GM23338 (cell line): Measurements from ENCODE around the gene PLXNB2. TPM values are rescaled to one million over a fixed set of nuclear protein-coding genes. Genes with fewer than 3 reads are reported as not detected.

Experiments used
- ATAC-seq: fragments of 200-7000 bp; cut with Tn5 transposase; 3 replicates; pipeline ENCODE4 v1.9.1; 2020
- DNase-seq: peaks from one replicate; pipeline ENCODE4 v3.0.0-alpha.2; 2015; ENCODE audit warnings: low spot score
- H2AFZ ChIP-seq: fragments of 200-600 bp; sonication (generic); 2 replicates; pipeline ENCODE4 v1.8.0; 2016; ENCODE audit warnings: antibody characterized with exemption, mild to moderate bottlenecking, moderate library complexity
- H3F3A ChIP-seq: fragments of 200-600 bp; sonication (generic); replicated peaks from 2 replicates; pipeline ENCODE4 v1.8.0; 2017; ENCODE audit warnings: antibody characterized with exemption, mixed run types, low read depth
- H3K27ac ChIP-seq: fragments of 200-600 bp; sonication (generic); 2 replicates; pipeline ENCODE4 v1.6.1; 2016; ENCODE audit warnings: low read depth
- H3K27me3 ChIP-seq: fragments of 200-600 bp; sonication (generic); 2 replicates; pipeline ENCODE4 v1.8.0; 2016; ENCODE audit warnings: mild to moderate bottlenecking, mixed run types, moderate library complexity; ENCODE audit not compliant: insufficient read depth
- H3K36me3 ChIP-seq: fragments of 200-600 bp; sonication (generic); 2 replicates; pipeline ENCODE4 v1.8.0; 2016; ENCODE audit warnings: mild to moderate bottlenecking; ENCODE audit not compliant: insufficient read depth
- H3K4me1 ChIP-seq: fragments of 200-600 bp; sonication (generic); 2 replicates; pipeline ENCODE4 v1.8.0; 2016; ENCODE audit warnings: mild to moderate bottlenecking, moderate library complexity; ENCODE audit not compliant: insufficient read depth
- H3K4me2 ChIP-seq: fragments of 200-600 bp; sonication (generic); 2 replicates; pipeline ENCODE4 v1.7.1; 2017; ENCODE audit warnings: mixed run types
- H3K4me3 ChIP-seq: fragments of 200-600 bp; sonication (generic); 2 replicates; pipeline ENCODE4 v1.6.1; 2016; ENCODE audit warnings: mixed run types
- H3K79me2 ChIP-seq: fragments of 200-600 bp; sonication (generic); replicated peaks from 2 replicates; pipeline ENCODE4 v1.8.0; 2017; ENCODE audit warnings: mild to moderate bottlenecking; ENCODE audit not compliant: insufficient read depth
- H3K9me2 ChIP-seq: fragments of 200-600 bp; sonication (generic); 2 replicates; pipeline ENCODE4 v1.8.0; 2017; ENCODE audit not compliant: insufficient read depth
- H4K20me1 ChIP-seq: fragments of 200-600 bp; sonication (generic); replicated peaks from 2 replicates; pipeline ENCODE4 v1.8.0; 2017; ENCODE audit warnings: mild to moderate bottlenecking; ENCODE audit not compliant: insufficient read depth
- H3K27ac Mint-ChIP-seq: 2 replicates; pipeline ENCODE4 v1.8.0; 2020; ENCODE audit warnings: inconsistent platforms, mild to moderate bottlenecking, moderate library complexity, mixed read lengths
- H3K27me3 Mint-ChIP-seq: 3 replicates; pipeline ENCODE4 v1.8.0; 2022; ENCODE audit warnings: low read depth, mild to moderate bottlenecking, moderate library complexity, mixed read lengths, inconsistent platforms; ENCODE audit not compliant: insufficient read depth, poor library complexity
- H3K36me3 Mint-ChIP-seq: 3 replicates; pipeline ENCODE4 v1.8.0; 2021; ENCODE audit warnings: low read depth, mild to moderate bottlenecking, inconsistent platforms, moderate library complexity, mixed read lengths
- H3K4me1 Mint-ChIP-seq: 3 replicates; pipeline ENCODE4 v1.8.0; 2020; ENCODE audit warnings: mild to moderate bottlenecking, inconsistent platforms, mixed read lengths
- H3K4me3 Mint-ChIP-seq: 3 replicates; pipeline ENCODE4 v1.8.0; 2021; ENCODE audit warnings: moderate library complexity, mild to moderate bottlenecking, inconsistent platforms, mixed read lengths
- H3K9me3 Mint-ChIP-seq: 3 replicates; pipeline ENCODE4 v1.8.0; 2020; ENCODE audit warnings: moderate library complexity, mild to moderate bottlenecking, inconsistent platforms, mixed read lengths
- CREB1 ChIP-seq: fragments of 250-450 bp; sonication (Bioruptor Pico); IDR thresholded peaks from 2 replicates; pipeline ENCODE4 v1.5.0; 2020; ENCODE audit warnings: low read depth, mild to moderate bottlenecking, moderate library complexity
- CTCF ChIP-seq, 2 experiments: fragments of 200-600 bp in 1 of 2; sonication (generic) in 1 of 2; conservative IDR thresholded peaks; 2 replicates each; pipeline versions ENCODE4 v1.5.1 to v1.6.1; 2016 to 2017; ENCODE audit warnings: antibody characterized with exemption in 2 of 2, low read depth in 2 of 2, mild to moderate bottlenecking in 2 of 2, moderate library complexity in 1 of 2
- EZH2 ChIP-seq: fragments of 200-600 bp; sonication (generic); IDR thresholded peaks from one replicate; pipeline ENCODE4 v1.8.0; 2017; ENCODE audit warnings: antibody characterized with exemption, mild to moderate bottlenecking, low read depth; ENCODE audit not compliant: unreplicated experiment
- EZH2phosphoT487 ChIP-seq: fragments of 200-600 bp; sonication (generic); IDR thresholded peaks from one replicate; pipeline ENCODE4 v1.8.1; 2018; ENCODE audit warnings: antibody characterized with exemption; ENCODE audit not compliant: unreplicated experiment
- JUNB ChIP-seq: IDR thresholded peaks from one replicate; pipeline ENCODE4 v1.6.1; 2016; ENCODE audit warnings: antibody characterized with exemption; ENCODE audit not compliant: unreplicated experiment
- POLR2AphosphoS5 ChIP-seq: IDR thresholded peaks from 2 replicates; pipeline ENCODE4 v1.6.1; 2016; ENCODE audit warnings: antibody characterized with exemption, low read depth
- ZNF114 ChIP-seq: fragments of 250-450 bp; sonication (Bioruptor Pico); IDR thresholded peaks from 2 replicates; pipeline ENCODE4 v1.5.0; 2020; ENCODE audit warnings: mild to moderate bottlenecking, moderate library complexity
- ZNF331 ChIP-seq: fragments of 250-450 bp; sonication (Bioruptor Pico); IDR thresholded peaks from 2 replicates; pipeline ENCODE4 v1.5.0; 2020; ENCODE audit warnings: low read depth, mild to moderate bottlenecking, moderate library complexity
- ZNF462 ChIP-seq: fragments of 250-450 bp; sonication (Bioruptor Pico); IDR thresholded peaks from 2 replicates; pipeline ENCODE4 v1.5.0; 2020; ENCODE audit warnings: mild to moderate bottlenecking, moderate library complexity
- polyA plus RNA-seq: library from polyadenylated mRNA; unstranded; fragments of >200 nt; fragmentation: Nextera tagmentation; extraction: Ambion mirVana; gene quantifications from 2 replicates; pipeline ENCODE4 v1.2.1, GENCODE V29; 2016
- total RNA-seq: library from RNA; depleted of rRNA; stranded (reverse); fragments of >200 nt; shearing (Covaris generic); gene quantifications from 2 replicates; pipeline ENCODE4 v1.2.3, GENCODE V29; 2014
- TF ChIP-seq, protein P1 (sequence below): IDR thresholded peaks from one replicate; pipeline ENCODE4 v1.6.1; 2018; ENCODE audit warnings: antibody characterized with exemption; ENCODE audit not compliant: unreplicated experiment

The PLXNB2 gene
- total and polyA plus RNA-seq, 2 experiments from 2014 or later = 29.1 to 66.3 TPM

GRCh38 chr22:50318698-50319411, 11.4 kb upstream of the PLXNB2 start:
- no peaks in the 10 kb centered on the region for H3K27me3 ChIP-seq
- H3F3A ChIP-seq = no peaks in the 10 kb centered on the region
- Mint-ChIP-seq H3K27me3 (peaks cover 7% of the 10 kb centered on the region), H3K27ac (no peak overlapping the region), H3K9me3 (no peaks in the 10 kb centered on the region), H3K4me3 (no peak overlapping the region), H3K36me3 (no peaks in the 10 kb centered on the region; the same call in 2 of the 3 replicates), H3K4me1 (peaks cover 6% of the 10 kb centered on the region)
- H3K4me1 ChIP-seq = no peaks in the 10 kb centered on the region
- H3K9me2 ChIP-seq = no peaks in the 10 kb centered on the region
- no peaks in the 10 kb centered on the region for H3K79me2 ChIP-seq
- DNase-seq = no peak
- no peak overlapping the region for H3K4me3 ChIP-seq
- no peak for ATAC-seq
- H3K27ac ChIP-seq = no peak overlapping the region
- H3K36me3 ChIP-seq = no peaks in the 10 kb centered on the region
- no peaks in the 10 kb centered on the region for H4K20me1 ChIP-seq
- H2AFZ ChIP-seq = no peak overlapping the region
- H3K4me2 ChIP-seq = no peak overlapping the region
- no peak for TF ChIP-seq CTCF (conservative IDR thresholded peaks at IDR 0.05; ENCODE audit: low read depth in 2 of 2)
- no peak for TF ChIP-seq ZNF331
- no peak for TF ChIP-seq CREB1 (CRISPR knock-in tag)
- TF ChIP-seq JUNB = no peak
- no peak for TF ChIP-seq ZNF114
- TF ChIP-seq EZH2 = no peak

- Histone ChIP-seq H2AFZ (no peak overlapping the region), H4K20me1 (no peaks in the 10 kb centered on the region), H3K4me1 (no peaks in the 10 kb centered on the region), H3K27me3 (no peaks in the 10 kb centered on the region), H3K36me3 (no peaks in the 10 kb centered on the region), H3K9me2 (no peaks in the 10 kb centered on the region), H3K27ac (no peak overlapping the region), H3K79me2 (no peaks in the 10 kb centered on the region), H3F3A (no peaks in the 10 kb centered on the region), H3K4me3 (no peak overlapping the region), H3K4me2 (no peak overlapping the region)
- Mint-ChIP-seq H3K4me1 (peaks cover 6% of the 10 kb centered on the region), H3K27me3 (peaks cover 7% of the 10 kb centered on the region), H3K4me3 (no peak overlapping the region), H3K9me3 (no peaks in the 10 kb centered on the region), H3K27ac (no peak overlapping the region), H3K36me3 (no peaks in the 10 kb centered on the region; the same call in 2 of the 3 replicates)
- DNase-seq = no peak
- peak; percentile 11 for ATAC-seq
- TF ChIP-seq, protein P1, sequence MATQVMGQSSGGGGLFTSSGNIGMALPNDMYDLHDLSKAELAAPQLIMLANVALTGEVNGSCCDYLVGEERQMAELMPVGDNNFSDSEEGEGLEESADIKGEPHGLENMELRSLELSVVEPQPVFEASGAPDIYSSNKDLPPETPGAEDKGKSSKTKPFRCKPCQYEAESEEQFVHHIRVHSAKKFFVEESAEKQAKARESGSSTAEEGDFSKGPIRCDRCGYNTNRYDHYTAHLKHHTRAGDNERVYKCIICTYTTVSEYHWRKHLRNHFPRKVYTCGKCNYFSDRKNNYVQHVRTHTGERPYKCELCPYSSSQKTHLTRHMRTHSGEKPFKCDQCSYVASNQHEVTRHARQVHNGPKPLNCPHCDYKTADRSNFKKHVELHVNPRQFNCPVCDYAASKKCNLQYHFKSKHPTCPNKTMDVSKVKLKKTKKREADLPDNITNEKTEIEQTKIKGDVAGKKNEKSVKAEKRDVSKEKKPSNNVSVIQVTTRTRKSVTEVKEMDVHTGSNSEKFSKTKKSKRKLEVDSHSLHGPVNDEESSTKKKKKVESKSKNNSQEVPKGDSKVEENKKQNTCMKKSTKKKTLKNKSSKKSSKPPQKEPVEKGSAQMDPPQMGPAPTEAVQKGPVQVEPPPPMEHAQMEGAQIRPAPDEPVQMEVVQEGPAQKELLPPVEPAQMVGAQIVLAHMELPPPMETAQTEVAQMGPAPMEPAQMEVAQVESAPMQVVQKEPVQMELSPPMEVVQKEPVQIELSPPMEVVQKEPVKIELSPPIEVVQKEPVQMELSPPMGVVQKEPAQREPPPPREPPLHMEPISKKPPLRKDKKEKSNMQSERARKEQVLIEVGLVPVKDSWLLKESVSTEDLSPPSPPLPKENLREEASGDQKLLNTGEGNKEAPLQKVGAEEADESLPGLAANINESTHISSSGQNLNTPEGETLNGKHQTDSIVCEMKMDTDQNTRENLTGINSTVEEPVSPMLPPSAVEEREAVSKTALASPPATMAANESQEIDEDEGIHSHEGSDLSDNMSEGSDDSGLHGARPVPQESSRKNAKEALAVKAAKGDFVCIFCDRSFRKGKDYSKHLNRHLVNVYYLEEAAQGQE = no peak
- no peak for TF ChIP-seq ZNF331
- no peak for TF ChIP-seq EZH2
- TF ChIP-seq POLR2AphosphoS5 = no peak
- TF ChIP-seq CREB1 (CRISPR knock-in tag) = no peak
- no peak for TF ChIP-seq ZNF462 (CRISPR knock-in tag)
- TF ChIP-seq EZH2phosphoT487 = no peak
These were observed 10.9 kb upstream of the PLXNB2 start for GRCh38 chr22:50318356-50318697.
